ENCODE results near the gene SFTA2. TPM values are rescaled to one million over a fixed set of nuclear protein-coding genes. Genes with fewer than 3 reads are reported as not detected.

The SFTA2 gene
- total RNA-seq, 1 donor from 2014 or later: 369 TPM

- no peak for DNase-seq
- TF ChIP-seq CTCF (IDR thresholded peaks at IDR 0.05): no peak
- H3K9me3 ChIP-seq: no peaks in the 10 kb centered on the region
- H3K36me3 ChIP-seq: no peaks in the 10 kb centered on the region
- no peak overlapping the region for H3K4me3 ChIP-seq
- intact Hi-C loops (cut with DNase I): no loop called here
- ATAC-seq: no peak
- peak overlapping the region; percentile 80 for H3K27ac ChIP-seq
- no peaks in the 10 kb centered on the region for H3K27me3 ChIP-seq
- H3K4me1 ChIP-seq: peaks cover 28% of the 10 kb centered on the region
These were observed 50.4 kb downstream of the SFTA2 start for GRCh38 chr6:30881392-30882203.

Small RNA genes within 50 kb of the gene (microRNA-seq; reads per million reads assigned to microRNA genes)
- gene MIR4640 (ENCODE audit: borderline microRNAs expressed): not detected

Other genes starting within 250 kb of the SFTA2 start
- gene PPP1R18, start 245.5 kb downstream of the SFTA2 start, total RNA-seq: 72.8 TPM
- gene NRM, start 241.2 kb downstream of the SFTA2 start, total RNA-seq: 9.5 TPM
- 32.8 TPM for gene MDC1, start 214.9 kb downstream of the SFTA2 start, total RNA-seq
- gene TUBB, start 211.8 kb downstream of the SFTA2 start, total RNA-seq: 243 TPM
- 175 TPM for gene FLOT1, start 189.5 kb downstream of the SFTA2 start, total RNA-seq
- gene IER3, start 187.6 kb downstream of the SFTA2 start, total RNA-seq: 35.4 TPM
- 102 TPM for gene DDR1, start 47.7 kb downstream of the SFTA2 start, total RNA-seq
- gene GTF2H4, start 24.0 kb downstream of the SFTA2 start, total RNA-seq: 44.6 TPM
- 28.7 TPM for gene VARS2, start 17.9 kb downstream of the SFTA2 start, total RNA-seq
- gene MUCL3, start 8.8 kb upstream of the SFTA2 start, total RNA-seq: 4.6 TPM
- 1.1 TPM for gene MUC21, start 51.5 kb upstream of the SFTA2 start, total RNA-seq
- gene MUC22, start 78.3 kb upstream of the SFTA2 start, total RNA-seq: not detected
- gene C6orf15, start 180.4 kb upstream of the SFTA2 start, total RNA-seq: not detected
- gene PSORS1C1, start 182.6 kb upstream of the SFTA2 start, total RNA-seq: 8.2 TPM
- not detected for gene CDSN, start 188.3 kb upstream of the SFTA2 start, total RNA-seq
- gene PSORS1C2, start 206.9 kb upstream of the SFTA2 start, total RNA-seq: not detected
- 12.5 TPM for gene CCHCR1, start 225.6 kb upstream of the SFTA2 start, total RNA-seq
- gene TCF19, start 226.4 kb upstream of the SFTA2 start, total RNA-seq: 4.5 TPM
- 2.8 TPM for gene POU5F1, start 238.5 kb upstream of the SFTA2 start, total RNA-seq

Data from upper lobe of right lung (tissue), 1 donor.